ENCODE results near the gene VAT1L. TPM values are rescaled to one million over a fixed set of nuclear protein-coding genes. Genes with fewer than 3 reads are reported as not detected.
"Not testable (repeated sequence)": the region's sequence is repeated elsewhere in the genome, so short reads cannot be mapped to it uniquely, and the experiment has no call there.

VAT1L gene
- total RNA-seq, 2 donors from 2014 or later = not detected

- DNase-seq (ENCODE audit: low spot score in 2 of 2) (no peak), ATAC-seq (no peak)
- Mint-ChIP-seq H3K27ac (no peak overlapping the region), H3K36me3 (peaks cover 0 to 4% of the 10 kb centered on the region in 2 donors), H3K9me3 (peaks cover 7 to 8% of the 10 kb centered on the region in 2 donors)
Measured at GRCh38 chr16:77945126-77945525, 156.8 kb downstream of the VAT1L start.

- no peak for DNase-seq (ENCODE audit: low spot score in 2 of 2)
- H3K9me3 Mint-ChIP-seq = peaks cover 7 to 8% of the 10 kb centered on the region in 2 donors
- no peak for ATAC-seq
- H3K27ac Mint-ChIP-seq = no peak overlapping the region
- peaks cover 0 to 4% of the 10 kb centered on the region in 2 donors for H3K36me3 Mint-ChIP-seq
Measured at GRCh38 chr16:77946823-77947222, 158.5 kb downstream of the VAT1L start.

- not testable (repeated sequence) for ATAC-seq; H3K27ac Mint-ChIP-seq; DNase-seq (ENCODE audit: low spot score in 2 of 2); H3K9me3 Mint-ChIP-seq; H3K36me3 Mint-ChIP-seq
Measured at GRCh38 chr16:77947590-77947989, 159.2 kb downstream of the VAT1L start.

- no peak overlapping the region for H3K27ac Mint-ChIP-seq
- no peak for DNase-seq (ENCODE audit: low spot score in 2 of 2)
- no peaks in the 10 kb centered on the region for H3K9me3 Mint-ChIP-seq
Measured at GRCh38 chr16:77948835-77949234, 160.5 kb downstream of the VAT1L start.

GRCh38 chr16:77949445-77949844, 161.1 kb downstream of the VAT1L start:
- no peaks in the 10 kb centered on the region for H3K9me3 Mint-ChIP-seq

More at GRCh38 chr16:77948835-77949234, 160.5 kb downstream of the VAT1L start:
- no peaks in the 10 kb centered on the region for H3K36me3 Mint-ChIP-seq
- no peak for ATAC-seq

GRCh38 chr16:77951788-77952187, 163.4 kb downstream of the VAT1L start:
- DNase-seq (ENCODE audit: low spot score in 2 of 2) (no peak), ATAC-seq (no peak)
- no peak overlapping the region for H3K27ac Mint-ChIP-seq
- no peaks in the 10 kb centered on the region for H3K36me3 Mint-ChIP-seq
- no peaks in the 10 kb centered on the region for H3K9me3 Mint-ChIP-seq

More at GRCh38 chr16:77949445-77949844, 161.1 kb downstream of the VAT1L start:
- Mint-ChIP-seq H3K36me3 (no peaks in the 10 kb centered on the region), H3K27ac (no peak overlapping the region)
- DNase-seq (ENCODE audit: low spot score in 2 of 2) (no peak), ATAC-seq (no peak)

- DNase-seq (ENCODE audit: low spot score in 2 of 2) (no peak), ATAC-seq (no peak)
- H3K9me3 Mint-ChIP-seq = no peaks in the 10 kb centered on the region
- H3K36me3 Mint-ChIP-seq = no peaks in the 10 kb centered on the region
- H3K27ac Mint-ChIP-seq = no peak overlapping the region
Measured at GRCh38 chr16:77955127-77955526, 166.8 kb downstream of the VAT1L start.

- DNase-seq (ENCODE audit: low spot score in 2 of 2) = no peak
- ATAC-seq = no peak
- H3K9me3 Mint-ChIP-seq = no peaks in the 10 kb centered on the region
- no peaks in the 10 kb centered on the region for H3K36me3 Mint-ChIP-seq
- H3K27ac Mint-ChIP-seq = no peak overlapping the region
Measured at GRCh38 chr16:77956231-77956630, 167.9 kb downstream of the VAT1L start.

GRCh38 chr16:77960766-77961165, 172.4 kb downstream of the VAT1L start:
- no peak for DNase-seq (ENCODE audit: low spot score in 2 of 2)
- no peak for ATAC-seq
- Mint-ChIP-seq H3K9me3 (no peaks in the 10 kb centered on the region), H3K27ac (no peak overlapping the region), H3K36me3 (no peaks in the 10 kb centered on the region)

GRCh38 chr16:77961814-77962213, 173.4 kb downstream of the VAT1L start:
- ATAC-seq (no peak), DNase-seq (ENCODE audit: low spot score in 2 of 2) (no peak)
- H3K36me3 Mint-ChIP-seq = no peaks in the 10 kb centered on the region
- H3K27ac Mint-ChIP-seq = no peak overlapping the region
- H3K9me3 Mint-ChIP-seq = no peaks in the 10 kb centered on the region

GRCh38 chr16:77962689-77963088, 174.3 kb downstream of the VAT1L start:
- H3K9me3 Mint-ChIP-seq = no peaks in the 10 kb centered on the region
- ATAC-seq (no peak), DNase-seq (ENCODE audit: low spot score in 2 of 2) (no peak)
- no peak overlapping the region for H3K27ac Mint-ChIP-seq
- H3K36me3 Mint-ChIP-seq = no peaks in the 10 kb centered on the region

GRCh38 chr16:77963185-77964044, 175.1 kb downstream of the VAT1L start:
- H3K36me3 Mint-ChIP-seq = no peaks in the 10 kb centered on the region
- DNase-seq (ENCODE audit: low spot score in 2 of 2) (no peak), ATAC-seq (no peak)
- H3K9me3 Mint-ChIP-seq = no peaks in the 10 kb centered on the region
- no peak overlapping the region for H3K27ac Mint-ChIP-seq

- no peaks in the 10 kb centered on the region for H3K9me3 Mint-ChIP-seq
- no peak overlapping the region for H3K27ac Mint-ChIP-seq
- H3K36me3 Mint-ChIP-seq = no peaks in the 10 kb centered on the region
- ATAC-seq = no peak
- DNase-seq (ENCODE audit: low spot score in 2 of 2) = no peak
Measured at GRCh38 chr16:77965346-77965745, 177.0 kb downstream of the VAT1L start.

- Mint-ChIP-seq H3K36me3 (no peaks in the 10 kb centered on the region), H3K27ac (no peak overlapping the region), H3K9me3 (no peaks in the 10 kb centered on the region)
- ATAC-seq = no peak
- DNase-seq (ENCODE audit: low spot score in 2 of 2) = no peak
Measured at GRCh38 chr16:77967054-77967904, 178.9 kb downstream of the VAT1L start.

- H3K27ac Mint-ChIP-seq = no peak overlapping the region
- DNase-seq (ENCODE audit: low spot score in 2 of 2) = no peak
- no peak for ATAC-seq
Measured at GRCh38 chr16:77969861-77970260, 181.5 kb downstream of the VAT1L start.

GRCh38 chr16:77970371-77970770, 182.0 kb downstream of the VAT1L start:
- ATAC-seq (no peak), DNase-seq (ENCODE audit: low spot score in 2 of 2) (no peak)
- Mint-ChIP-seq H3K27ac (no peak overlapping the region), H3K9me3 (no peaks in the 10 kb centered on the region), H3K36me3 (no peaks in the 10 kb centered on the region)

More at GRCh38 chr16:77969861-77970260, 181.5 kb downstream of the VAT1L start:
- Mint-ChIP-seq H3K9me3 (no peaks in the 10 kb centered on the region), H3K36me3 (no peaks in the 10 kb centered on the region)
